Measurements from ENCODE around the gene GDI1.

Gene GDI1

DNA sequence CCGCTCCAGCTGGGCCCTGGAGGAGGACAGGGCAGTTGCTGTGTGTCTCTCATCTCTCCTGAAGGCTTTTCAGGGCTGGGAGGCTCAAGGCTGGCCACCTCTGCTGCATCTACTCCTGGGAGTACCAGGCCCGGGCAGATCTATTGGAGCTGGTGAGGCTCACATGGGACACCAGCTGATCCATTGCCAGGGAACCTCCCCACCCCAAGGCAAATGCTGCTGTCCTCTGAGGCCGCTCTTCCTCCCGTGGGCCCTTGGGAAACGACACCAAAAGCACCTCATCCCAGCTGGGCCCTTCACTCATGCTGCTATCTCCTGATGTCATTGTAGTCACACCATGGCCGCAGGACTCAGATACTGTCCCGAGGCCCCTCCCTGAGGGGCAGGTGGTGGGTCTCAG, 45.8 kb downstream of the GDI1 start:
- DNase-seq (ENCODE audit: low spot score) = no peak

DNA sequence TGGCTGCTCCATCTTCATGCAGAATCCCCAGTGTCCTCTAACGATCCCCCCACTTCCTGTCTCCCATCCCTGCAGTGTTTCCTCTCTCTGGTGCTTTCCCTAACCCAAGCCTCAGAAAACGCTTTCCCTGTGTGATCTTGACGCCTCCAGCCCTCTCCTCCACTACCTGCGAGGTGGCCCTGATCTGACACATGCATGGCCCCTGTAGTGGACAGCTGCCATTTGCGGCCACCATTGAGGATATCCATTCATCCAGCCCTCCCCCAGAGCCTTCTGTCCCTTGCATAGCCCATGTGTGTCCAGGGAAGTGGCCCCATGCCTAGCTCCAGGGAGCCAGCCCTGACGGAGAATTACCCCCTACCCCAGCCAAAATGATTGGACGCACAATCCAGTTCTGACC, 46.4 kb downstream of the GDI1 start:
- no peak for DNase-seq (ENCODE audit: low spot score)

DNA sequence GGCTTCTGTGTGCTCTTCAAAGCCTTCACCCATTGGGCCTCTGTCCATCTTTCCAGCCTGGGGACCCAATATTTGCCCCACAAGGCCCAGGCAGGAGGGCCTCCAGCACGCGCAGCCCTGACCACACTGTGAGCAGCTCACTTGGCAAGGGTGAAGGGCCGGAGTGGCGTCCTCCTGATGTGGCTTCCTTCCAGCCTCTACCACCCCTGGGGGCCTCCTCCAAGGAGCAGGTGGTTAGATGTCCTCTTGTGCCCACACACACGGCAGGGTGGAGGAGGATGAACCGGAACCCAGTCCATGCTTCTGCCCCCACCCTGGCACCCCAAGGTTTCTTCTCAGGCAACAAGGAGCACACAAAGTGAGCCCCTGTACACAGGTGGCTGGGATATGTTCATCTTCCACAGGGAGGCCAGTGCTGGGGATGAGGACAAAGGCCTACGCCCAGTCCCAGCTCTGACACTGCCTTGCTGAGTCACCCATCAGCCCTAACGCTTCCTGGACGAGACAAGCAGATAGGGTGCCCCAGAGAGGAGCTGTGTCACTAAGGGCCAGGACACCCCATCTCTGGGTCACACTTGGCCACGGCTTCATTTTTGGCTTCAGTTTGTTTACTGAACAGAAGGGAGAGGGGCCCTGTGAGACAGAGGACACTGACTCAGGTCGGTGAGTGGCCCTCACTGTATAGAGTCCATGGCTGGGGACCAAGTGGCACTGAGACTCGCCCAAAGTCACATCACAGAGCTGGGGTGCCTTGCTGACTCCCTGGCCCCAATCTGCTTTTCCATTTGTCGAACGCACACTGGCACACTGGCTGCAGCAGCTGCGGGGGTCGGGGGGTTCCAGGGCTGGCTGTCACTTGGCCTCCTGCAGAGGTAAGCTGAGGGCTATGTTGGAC, 47.5 kb downstream of the GDI1 start:
- DNase-seq (ENCODE audit: low spot score) = no peak

DNA sequence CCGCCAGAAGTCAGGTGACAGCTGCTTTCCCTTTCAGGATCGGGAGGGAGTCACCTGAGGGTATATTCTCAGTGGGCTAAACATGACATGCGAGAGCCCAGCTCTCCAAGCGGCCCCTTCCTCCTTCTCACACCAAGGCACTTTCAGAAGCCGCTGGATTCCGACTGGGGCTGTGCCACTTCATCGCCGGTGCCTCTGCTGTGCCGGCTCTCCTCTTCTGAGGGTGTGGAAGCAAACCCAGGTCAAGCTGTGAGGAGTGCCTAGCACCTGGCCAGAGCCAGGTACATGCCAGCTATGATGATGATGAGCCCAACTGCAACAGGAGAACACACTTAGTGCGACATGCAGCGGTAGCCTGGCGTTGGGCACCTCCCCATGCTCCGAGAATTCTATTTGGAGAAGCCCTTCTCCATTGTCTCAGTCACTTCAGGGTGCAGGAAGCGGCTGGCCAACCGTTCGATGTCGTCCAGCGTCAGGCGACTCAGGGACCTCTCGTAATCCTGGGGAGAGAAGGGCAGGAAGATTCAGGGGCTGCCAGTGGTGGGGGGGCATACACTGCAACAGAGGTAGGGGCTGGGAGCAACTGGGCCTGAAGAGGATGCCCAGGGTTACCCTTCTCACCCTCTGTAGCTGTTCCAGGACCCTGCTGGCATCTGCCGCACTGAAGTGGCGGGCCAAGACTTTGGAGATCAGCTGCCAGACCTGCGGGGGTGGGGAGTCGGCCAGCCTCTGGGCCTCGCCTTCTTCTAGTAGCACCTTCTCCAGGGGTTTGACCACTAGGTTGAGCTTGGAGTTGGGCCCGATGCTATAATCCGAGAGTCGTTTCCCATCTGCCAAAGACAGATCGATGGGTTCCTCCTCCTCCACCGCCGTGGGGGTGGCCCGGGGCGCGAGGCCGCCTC, 48.4 kb downstream of the GDI1 start:
- no peak for DNase-seq (ENCODE audit: low spot score)

DNA sequence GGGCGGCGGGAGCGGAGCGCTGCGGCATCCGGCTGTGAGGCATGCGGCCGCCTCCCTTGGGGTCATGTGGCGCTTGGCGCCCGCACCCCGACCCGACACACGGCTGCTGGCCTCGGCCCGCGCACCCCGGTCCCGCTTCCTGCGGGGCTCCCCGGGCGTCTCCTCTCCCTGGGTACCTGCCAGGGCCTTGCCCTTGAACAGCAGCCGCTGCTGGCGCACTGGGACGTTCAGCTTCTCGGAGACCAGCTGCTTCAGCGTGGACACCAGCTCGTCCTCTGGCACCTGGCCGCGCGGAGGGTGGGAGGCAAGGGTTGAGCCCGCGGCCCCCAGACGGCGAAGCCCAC, 49.1 kb downstream of the GDI1 start:
- DNase-seq (ENCODE audit: low spot score) = peak; percentile 16

DNA sequence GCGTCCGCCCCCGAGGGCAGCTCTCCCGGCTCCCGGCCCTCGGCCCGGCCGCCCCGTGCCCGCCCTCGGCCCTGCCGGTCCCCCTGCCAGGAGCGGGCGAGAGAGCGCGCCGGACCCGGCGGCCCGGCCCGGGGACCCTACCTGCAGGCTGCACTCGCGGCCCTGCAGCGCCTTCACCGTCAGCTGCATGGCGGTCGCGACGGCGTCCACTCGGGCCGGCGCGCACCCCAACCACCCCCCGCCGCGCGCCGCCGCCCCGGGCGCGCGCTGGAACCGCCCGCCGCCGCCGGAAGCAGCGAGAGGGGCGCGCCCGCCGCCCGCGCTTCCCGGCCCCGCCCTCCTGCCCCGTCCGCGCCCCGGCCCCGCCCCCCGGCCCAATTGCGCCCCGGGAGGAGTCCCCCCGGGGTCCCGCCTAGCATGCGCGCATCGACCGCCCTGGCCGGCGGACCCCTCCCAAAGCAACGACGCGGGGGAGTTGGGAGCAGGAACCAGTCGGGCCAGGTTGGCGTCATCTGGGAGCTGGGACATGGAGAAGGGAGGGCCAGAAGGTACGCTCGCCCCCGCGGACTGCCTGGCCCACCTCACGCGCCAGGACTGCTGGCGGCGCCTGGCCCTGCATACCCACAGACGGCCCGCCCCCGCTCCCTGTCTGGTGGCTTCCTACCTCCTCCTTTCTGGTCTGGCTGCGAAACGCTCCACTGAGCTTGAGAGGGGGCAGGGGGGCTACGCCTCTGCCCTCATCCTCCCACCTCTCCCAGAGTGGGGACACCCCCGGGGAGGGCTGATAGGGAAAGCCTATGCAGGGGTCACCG, 49.6 kb downstream of the GDI1 start, which contains the start of gene UBL4A:
Gene UBL4A (minus strand): TSS at position 220 of the 812 bp plus-strand sequence. CDS start 31 bp downstream, at position 189.
- peak; percentile 45 for DNase-seq (ENCODE audit: low spot score)

DNA sequence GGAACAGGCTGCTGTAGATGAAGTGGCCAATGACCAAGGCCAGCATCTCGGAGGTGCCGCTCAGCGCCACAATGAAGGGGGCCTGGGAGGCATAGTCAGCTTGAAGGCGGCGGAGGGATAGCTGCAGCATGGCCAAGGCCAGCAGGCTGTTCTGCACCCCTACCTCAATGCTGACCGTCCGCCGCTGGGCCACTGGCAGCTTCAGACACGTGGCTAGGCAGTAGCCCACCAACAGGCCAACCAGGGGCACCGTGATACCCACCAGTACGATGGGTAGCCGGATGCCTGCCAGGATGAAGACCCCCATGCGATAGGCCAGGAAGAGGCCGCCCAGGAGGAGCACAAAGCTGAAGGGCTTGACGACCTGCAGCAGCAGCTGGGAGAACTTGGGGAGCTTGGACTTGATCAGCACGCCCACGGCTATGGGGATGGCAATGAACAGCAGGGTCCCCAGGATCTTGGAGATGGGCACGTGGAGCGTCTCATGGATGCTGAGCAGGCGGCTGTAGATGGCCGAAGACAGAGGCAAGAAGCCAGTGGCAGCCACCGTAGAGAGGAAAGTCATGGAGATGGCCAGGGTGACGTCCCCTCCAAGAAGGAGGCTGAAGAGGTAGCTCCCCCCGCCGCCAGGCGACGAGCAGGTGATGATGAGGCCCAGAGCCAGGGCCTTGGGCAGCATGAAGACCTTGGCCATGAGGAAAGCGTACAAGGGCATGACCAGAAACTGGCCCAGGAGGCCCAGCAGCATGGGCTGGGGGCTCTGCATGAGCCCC, 50.8 kb downstream of the GDI1 start:
- no peak for DNase-seq (ENCODE audit: low spot score)

DNA sequence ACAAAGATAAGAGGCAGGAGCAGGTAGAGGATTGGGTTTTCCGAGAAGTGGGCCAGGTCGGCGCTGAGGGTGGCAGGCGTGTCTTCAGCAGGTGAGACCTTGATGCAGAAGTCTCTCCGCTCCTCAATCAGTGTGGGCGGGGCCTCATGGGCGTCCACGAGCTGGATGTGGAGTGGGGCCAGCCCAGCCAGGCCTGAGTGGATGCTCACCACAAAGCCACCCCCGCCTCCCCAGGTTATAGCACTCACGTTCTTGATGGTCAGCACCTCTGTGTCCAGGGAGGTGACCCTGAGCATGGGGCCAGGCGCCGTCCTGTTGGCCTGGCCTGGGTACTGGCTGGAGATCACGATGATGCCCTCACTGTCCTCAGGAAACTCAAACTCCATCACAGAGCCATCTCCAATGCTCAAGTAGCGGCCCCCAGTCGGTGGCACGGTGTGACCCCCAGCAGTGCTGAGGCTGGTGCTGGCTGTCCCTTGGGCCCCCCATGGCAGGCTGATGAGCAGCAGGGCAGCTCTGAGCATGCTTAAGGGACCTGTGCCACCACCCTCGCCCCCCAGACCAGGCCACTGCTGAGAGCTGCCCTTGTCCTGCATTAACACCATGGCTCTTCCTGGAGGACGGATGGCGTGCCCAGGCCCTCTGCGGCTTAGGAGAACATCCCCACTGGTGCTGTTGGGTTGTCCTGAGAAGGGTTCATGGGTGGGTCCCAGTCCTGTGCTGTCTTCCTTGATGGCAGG, 51.6 kb downstream of the GDI1 start:
- DNase-seq (ENCODE audit: low spot score) = no peak

DNA sequence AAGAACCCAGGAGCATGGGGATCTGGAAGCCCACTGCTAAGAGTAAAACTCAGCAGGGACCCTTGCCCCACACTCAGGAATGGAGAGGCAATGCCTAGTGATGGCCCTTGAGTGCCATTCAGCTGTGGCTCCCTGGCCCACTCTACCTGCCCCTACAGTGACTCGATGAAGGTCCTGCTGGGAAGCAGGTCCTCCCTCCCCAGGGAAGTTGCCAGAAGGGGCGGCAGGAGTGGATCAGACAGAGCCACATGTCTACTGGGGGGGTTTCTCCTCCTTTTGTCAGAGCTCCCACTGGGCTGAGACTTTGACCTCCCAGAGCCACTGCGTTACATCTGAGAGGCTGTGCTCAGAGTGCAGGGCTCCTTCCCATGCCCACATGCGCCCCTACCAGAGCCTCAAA, 52.2 kb downstream of the GDI1 start:
- no peak for DNase-seq (ENCODE audit: low spot score)

DNA sequence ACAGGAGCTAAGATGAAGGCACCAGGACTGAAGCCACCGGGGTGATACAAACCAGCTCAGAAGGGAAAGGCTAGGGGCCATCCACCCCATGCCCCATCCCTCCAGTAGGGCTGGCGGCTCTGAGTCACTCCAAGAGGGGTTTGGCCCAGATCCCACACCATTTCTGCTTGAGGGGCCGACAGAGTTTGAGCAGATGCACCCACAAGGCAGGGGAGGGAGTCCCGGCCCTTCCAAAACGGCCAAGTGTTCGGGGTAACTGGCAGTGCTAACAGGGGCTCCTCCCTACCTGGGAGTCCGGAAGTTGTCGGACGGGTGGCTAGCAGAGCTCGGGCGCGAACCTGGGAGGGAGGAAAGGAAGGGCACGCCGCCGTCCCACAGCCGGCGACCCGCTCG, 53.1 kb downstream of the GDI1 start:
- peak; percentile 13 for DNase-seq (ENCODE audit: low spot score)

DNA sequence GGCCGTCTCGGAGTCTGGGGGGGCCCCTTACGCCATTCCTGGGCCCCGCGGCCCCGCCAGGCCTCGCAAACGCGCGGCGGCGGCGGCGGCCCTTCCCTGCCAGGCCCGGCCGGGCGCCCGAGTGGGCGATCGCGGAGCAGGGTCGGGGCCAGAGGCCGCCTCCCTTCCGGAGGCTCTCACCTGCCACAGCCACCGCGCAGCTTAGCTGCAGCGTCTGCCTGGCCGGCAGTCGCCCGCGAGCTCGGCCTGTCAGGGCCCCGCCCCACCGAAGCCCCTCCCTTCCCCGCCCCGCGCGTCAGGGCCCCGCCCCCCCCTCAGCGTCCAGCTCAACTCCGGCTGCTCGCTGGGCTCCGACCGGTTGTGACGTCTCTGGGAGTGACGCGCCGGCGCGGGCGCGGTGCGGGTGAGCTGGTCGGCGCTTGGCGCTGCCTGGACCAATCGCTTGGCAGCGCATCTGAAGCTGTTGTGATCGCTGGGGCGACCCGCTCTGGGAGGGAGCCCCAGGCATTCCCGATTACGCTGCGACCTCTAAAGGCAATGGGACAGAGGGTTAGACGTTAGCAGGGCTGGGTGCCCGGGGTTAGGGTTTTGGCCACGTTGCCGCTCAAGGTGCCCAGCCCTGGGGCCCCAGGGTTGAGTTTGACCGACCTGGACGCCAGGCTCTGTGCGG, 53.6 kb downstream of the GDI1 start, which contains the start of gene SLC10A3:
Gene SLC10A3 (minus strand): TSS at position 216 of the 670 bp plus-strand sequence. CDS start 1,689 bp downstream, outside the sequence.
- DNase-seq (ENCODE audit: low spot score) = peak; percentile 92

Measured in CD4-positive, alpha-beta T cell treated with Interleukin-15 for 4 hours (primary cell).